HCT116 (cell line): Measurements from ENCODE around the gene SLC51A. TPM values are rescaled to one million over a fixed set of nuclear protein-coding genes. Genes with fewer than 3 reads are reported as not detected.

Source experiments
- ATAC-seq: fragments of 200-7000 bp; cut with Tn5 transposase; 2 replicates; pipeline ENCODE4 v1.9.1; 2020; ENCODE audit warnings: mild to moderate bottlenecking, moderate library complexity
- BruUV-seq: library from RNA; stranded (reverse); fragments of 400-500 nt; replicated peaks from 2 replicates; lab custom pipeline; 2021; lab: Mats Ljungman, UMichigan
- CTCF ChIA-PET: fragments of 300-600 bp; sonication (Branson Sonifier 250); formaldehyde crosslinking; loops from one replicate; lab custom pipeline; 2021; ENCODE audit warnings: antibody characterized with exemption; lab: Charles Lee
- POLR2A ChIA-PET: fragments of 300-600, 350-600 bp; sonication (Branson Sonifier 250); formaldehyde crosslinking; loops from one replicate; lab custom pipeline; 2021; ENCODE audit warnings: antibody characterized with exemption; lab: Charles Lee
- RAD21 ChIA-PET, 2 experiments: fragments of 300-600 bp; sonication (Branson Sonifier 250); formaldehyde crosslinking; loops; one replicate each; lab custom pipeline; 2023; ENCODE audit warnings: low total read pairs in 2 of 2; ENCODE audit not compliant: uncharacterized antibody in 2 of 2, unreplicated experiment in 2 of 2, low non-redundant PET in 1 of 2; lab: Charles Lee
- DNase-seq: peaks from one replicate; pipeline ENCODE4 v3.0.0-alpha.2; 2010; ENCODE audit warnings: low read depth, low spot score
- H2AFZ ChIP-seq: fragments of 200-600 bp; shearing (Covaris generic), sonication (generic); 2 replicates; pipeline ENCODE4 v1.6.1; 2017; ENCODE audit warnings: low read depth, mixed run types, mixed read lengths, antibody characterized with exemption, low read length; ENCODE audit not compliant: poor library complexity, severe bottlenecking
- H3K27ac ChIP-seq: 2 replicates; pipeline ENCODE4 v1.5.1; 2012; ENCODE audit warnings: low read depth, low read length
- H3K27me3 ChIP-seq: fragments of 200-600 bp; sonication (generic); 2 replicates; pipeline ENCODE4 v1.6.1; 2016; ENCODE audit warnings: mixed run types, low read length, mixed read lengths; ENCODE audit not compliant: insufficient read depth
- H3K36me3 ChIP-seq, 2 experiments: fragments of 200-500 bp in 1 of 2; fragments of 200-600 bp in 1 of 2; sonication (Bioruptor generic) in 1 of 2; sonication (generic) in 1 of 2; 2 replicates each; pipeline versions ENCODE4 v1.5.1 to v1.6.1; 2014 to 2016; ENCODE audit warnings: low read length in 2 of 2, inconsistent platforms in 1 of 2, mixed read lengths in 1 of 2, mixed run types in 1 of 2; ENCODE audit not compliant: insufficient read depth in 2 of 2, control insufficient read depth in 1 of 2
- H3K4me1 ChIP-seq, 2 experiments: fragments of 200-600 bp in 1 of 2; sonication (generic) in 1 of 2; 2 replicates each; pipeline versions ENCODE4 v1.5.1 to v1.6.1; 2012 to 2017; ENCODE audit warnings: low read length in 2 of 2, inconsistent platforms in 1 of 2, mild to moderate bottlenecking in 1 of 2, mixed read lengths in 1 of 2, mixed run types in 1 of 2, moderate library complexity in 1 of 2; ENCODE audit not compliant: insufficient read depth in 2 of 2, control insufficient read depth in 1 of 2
- H3K4me2 ChIP-seq: fragments of 200-600 bp; sonication (generic); 2 replicates; pipeline ENCODE4 v1.6.1; 2017; ENCODE audit warnings: mixed run types, low read length, mixed read lengths
- H3K4me3 ChIP-seq, 2 experiments: fragments of 200-600 bp in 1 of 2; sonication (generic) in 1 of 2; replicated peaks in 1 of 2; 2 replicates each; pipeline ENCODE4 v1.5.1; 2011 to 2016; ENCODE audit warnings: low read length in 2 of 2, control low read depth in 1 of 2, low read depth in 1 of 2, mild to moderate bottlenecking in 1 of 2, mixed read lengths in 1 of 2, mixed run types in 1 of 2
- H3K79me2 ChIP-seq: fragments of 200-600 bp; sonication (generic); 2 replicates; pipeline ENCODE4 v1.6.1; 2017; ENCODE audit warnings: mild to moderate bottlenecking, mixed run types, low read length, moderate library complexity, mixed read lengths; ENCODE audit not compliant: insufficient read depth
- H3K9ac ChIP-seq: fragments of 200-600 bp; sonication (generic); 2 replicates; pipeline ENCODE4 v1.6.1; 2016; ENCODE audit warnings: low read length, mixed read lengths
- H3K9me2 ChIP-seq: fragments of 200-600 bp; sonication (generic), shearing (Covaris generic); 2 replicates; pipeline ENCODE4 v1.6.1; 2017; ENCODE audit warnings: mixed run types, mild to moderate bottlenecking, moderate library complexity; ENCODE audit not compliant: insufficient read depth
- H3K9me3 ChIP-seq, 2 experiments: fragments of 200-500 bp in 1 of 2; fragments of 200-600 bp in 1 of 2; sonication (Bioruptor generic) in 1 of 2; sonication (generic) in 1 of 2; 2 replicates each; pipeline ENCODE4 v1.6.1; 2014 to 2017; ENCODE audit warnings: low read length in 2 of 2, mixed read lengths in 2 of 2, inconsistent platforms in 1 of 2, low read depth in 1 of 2, mild to moderate bottlenecking in 1 of 2, mixed run types in 1 of 2, moderate library complexity in 1 of 2; ENCODE audit not compliant: control insufficient read depth in 1 of 2, insufficient read depth in 1 of 2
- H4K20me1 ChIP-seq: fragments of 200-600 bp; sonication (generic), shearing (Covaris generic); 2 replicates; pipeline ENCODE4 v1.6.1; 2017; ENCODE audit warnings: mixed run types, mild to moderate bottlenecking, moderate library complexity; ENCODE audit not compliant: insufficient read depth
- CBX3 ChIP-seq: IDR thresholded peaks from 2 replicates; pipeline ENCODE4 v1.6.1; 2012; ENCODE audit warnings: low read depth
- CEBPB ChIP-seq: IDR thresholded peaks from 2 replicates; pipeline ENCODE4 v1.6.1; 2012; ENCODE audit warnings: low read depth
- EGR1 ChIP-seq: IDR thresholded peaks from 2 replicates; pipeline ENCODE4 v1.6.1; 2012; ENCODE audit warnings: low read depth
- JUND ChIP-seq: IDR thresholded peaks from 2 replicates; pipeline ENCODE4 v1.6.1; 2012
- POLR2AphosphoS5 ChIP-seq: IDR thresholded peaks from 2 replicates; pipeline ENCODE4 v1.6.1; 2011; ENCODE audit warnings: mild to moderate bottlenecking, low read depth, low read length, moderate library complexity
- RAD21 ChIP-seq: IDR thresholded peaks from 2 replicates; pipeline ENCODE4 v1.6.1; 2012; ENCODE audit warnings: low read depth, mild to moderate bottlenecking
- TCF7L2 ChIP-seq: IDR thresholded peaks from 2 replicates; pipeline ENCODE4 v1.7.0; 2011; ENCODE audit warnings: borderline replicate concordance, inconsistent platforms; ENCODE audit not compliant: insufficient read depth, insufficient read length; ENCODE audit errors: extremely low read depth
- ZFX ChIP-seq: fragments of 450-650 bp; IDR thresholded peaks from 2 replicates; pipeline ENCODE4 v1.6.1; 2017
- ZNF274 ChIP-seq: fragments of 200-500 bp; sonication (Bioruptor generic); IDR thresholded peaks from 2 replicates; pipeline ENCODE4 v1.6.1; 2014; ENCODE audit warnings: mild to moderate bottlenecking, low read depth, low read length, inconsistent platforms
- intact Hi-C: fragments of 100-400 bp; cut with micrococcal nuclease; formaldehyde crosslinking; loops from 2 replicates; pipeline ENCODE4 v1.10.0; 2022
- total RNA-seq: library from RNA; stranded (reverse); gene quantifications from one replicate; pipeline ENCODE4 v1.2.1, GENCODE V29; 2021; ENCODE audit not compliant: unreplicated experiment
- TF ChIP-seq, protein P1 (sequence below): IDR thresholded peaks from 2 replicates; pipeline ENCODE4 v1.6.1; 2012; ENCODE audit warnings: low read depth
- TF ChIP-seq, protein P2 (sequence below): IDR thresholded peaks from 2 replicates; pipeline ENCODE4 v1.6.1; 2012
- TF ChIP-seq, protein P3 (sequence below): IDR thresholded peaks from 2 replicates; pipeline ENCODE4 v1.6.1; 2012

The SLC51A gene
- total RNA-seq, 1 experiment from 2014 or later, result not detected

DNA sequence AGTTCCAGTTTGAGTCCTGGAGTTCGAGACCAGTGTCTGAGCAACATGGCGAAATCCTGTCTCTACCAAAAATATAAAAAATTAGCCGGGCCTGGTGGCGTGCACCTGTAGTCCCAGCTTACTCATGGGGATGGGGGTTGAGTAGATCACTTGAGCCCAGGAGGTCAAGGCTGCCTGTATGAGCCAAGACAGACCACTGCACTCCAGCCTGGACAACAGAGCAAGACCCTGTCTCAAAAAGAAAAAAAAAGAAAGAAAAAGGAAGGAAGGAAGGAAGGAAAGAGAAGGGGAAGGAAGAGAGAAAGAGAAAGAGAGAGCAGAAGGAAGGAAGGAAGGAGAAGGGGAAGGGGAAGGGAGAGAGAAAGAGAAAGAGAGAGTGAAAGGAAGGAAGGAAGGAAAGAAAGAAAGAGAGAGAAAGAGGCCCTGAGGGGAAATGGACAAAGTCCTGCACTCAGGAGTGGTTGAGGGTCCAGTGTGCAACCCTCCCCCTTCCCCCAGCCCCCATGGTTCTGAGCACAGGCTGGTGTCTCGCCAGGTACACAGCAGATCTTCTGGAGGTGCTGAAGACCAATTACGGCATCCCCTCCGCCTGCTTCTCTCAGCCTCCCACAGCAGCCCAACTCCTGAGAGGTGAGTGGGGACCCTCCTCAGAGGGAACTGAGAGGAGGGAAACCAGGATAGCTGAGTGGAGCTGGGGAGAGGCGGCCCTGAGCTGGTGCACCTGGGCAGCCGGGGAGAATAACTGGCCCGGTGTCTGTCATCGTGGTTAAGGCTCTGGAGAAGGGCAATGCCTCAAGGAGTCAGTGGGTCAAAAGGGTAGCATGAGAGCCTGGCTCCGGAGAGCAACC lies 1.2 kb downstream of the SLC51A start:
- no peak overlapping the region for H3K4me2 ChIP-seq
- no peak overlapping the region for H3K9ac ChIP-seq
- no peaks in the 10 kb centered on the region for H3K4me1 ChIP-seq
- H3K9me2 ChIP-seq, result no peaks in the 10 kb centered on the region
- H3K4me3 ChIP-seq, result no peak overlapping the region
- ChIA-PET POLR2A (no interaction called here), CTCF (no interaction called here), RAD21 (no interaction called here)
- H3K9me3 ChIP-seq, result no peaks in the 10 kb centered on the region
- no peak overlapping the region for H3K27ac ChIP-seq
- TF ChIP-seq CEBPB (no peak), TCF7L2 (no peak), JUND (no peak), ZFX (no peak), EGR1 (no peak), CBX3 (no peak), RAD21 (no peak), POLR2AphosphoS5 (no peak), ZNF274 (no peak)
- TF ChIP-seq, protein P1, sequence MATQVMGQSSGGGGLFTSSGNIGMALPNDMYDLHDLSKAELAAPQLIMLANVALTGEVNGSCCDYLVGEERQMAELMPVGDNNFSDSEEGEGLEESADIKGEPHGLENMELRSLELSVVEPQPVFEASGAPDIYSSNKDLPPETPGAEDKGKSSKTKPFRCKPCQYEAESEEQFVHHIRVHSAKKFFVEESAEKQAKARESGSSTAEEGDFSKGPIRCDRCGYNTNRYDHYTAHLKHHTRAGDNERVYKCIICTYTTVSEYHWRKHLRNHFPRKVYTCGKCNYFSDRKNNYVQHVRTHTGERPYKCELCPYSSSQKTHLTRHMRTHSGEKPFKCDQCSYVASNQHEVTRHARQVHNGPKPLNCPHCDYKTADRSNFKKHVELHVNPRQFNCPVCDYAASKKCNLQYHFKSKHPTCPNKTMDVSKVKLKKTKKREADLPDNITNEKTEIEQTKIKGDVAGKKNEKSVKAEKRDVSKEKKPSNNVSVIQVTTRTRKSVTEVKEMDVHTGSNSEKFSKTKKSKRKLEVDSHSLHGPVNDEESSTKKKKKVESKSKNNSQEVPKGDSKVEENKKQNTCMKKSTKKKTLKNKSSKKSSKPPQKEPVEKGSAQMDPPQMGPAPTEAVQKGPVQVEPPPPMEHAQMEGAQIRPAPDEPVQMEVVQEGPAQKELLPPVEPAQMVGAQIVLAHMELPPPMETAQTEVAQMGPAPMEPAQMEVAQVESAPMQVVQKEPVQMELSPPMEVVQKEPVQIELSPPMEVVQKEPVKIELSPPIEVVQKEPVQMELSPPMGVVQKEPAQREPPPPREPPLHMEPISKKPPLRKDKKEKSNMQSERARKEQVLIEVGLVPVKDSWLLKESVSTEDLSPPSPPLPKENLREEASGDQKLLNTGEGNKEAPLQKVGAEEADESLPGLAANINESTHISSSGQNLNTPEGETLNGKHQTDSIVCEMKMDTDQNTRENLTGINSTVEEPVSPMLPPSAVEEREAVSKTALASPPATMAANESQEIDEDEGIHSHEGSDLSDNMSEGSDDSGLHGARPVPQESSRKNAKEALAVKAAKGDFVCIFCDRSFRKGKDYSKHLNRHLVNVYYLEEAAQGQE, result no peak
- TF ChIP-seq, protein P2, sequence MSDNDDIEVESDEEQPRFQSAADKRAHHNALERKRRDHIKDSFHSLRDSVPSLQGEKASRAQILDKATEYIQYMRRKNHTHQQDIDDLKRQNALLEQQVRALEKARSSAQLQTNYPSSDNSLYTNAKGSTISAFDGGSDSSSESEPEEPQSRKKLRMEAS, result no peak
- TF ChIP-seq, protein P3, sequence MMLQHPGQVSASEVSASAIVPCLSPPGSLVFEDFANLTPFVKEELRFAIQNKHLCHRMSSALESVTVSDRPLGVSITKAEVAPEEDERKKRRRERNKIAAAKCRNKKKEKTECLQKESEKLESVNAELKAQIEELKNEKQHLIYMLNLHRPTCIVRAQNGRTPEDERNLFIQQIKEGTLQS, result no peak
- H2AFZ ChIP-seq, result no peak overlapping the region
- no peaks in the 10 kb centered on the region for H3K27me3 ChIP-seq
- H3K79me2 ChIP-seq, result no peaks in the 10 kb centered on the region
- BruUV-seq, result no TSS peak
- ATAC-seq, result no peak
- no peak for DNase-seq
- H3K36me3 ChIP-seq, result no peaks in the 10 kb centered on the region
- intact Hi-C loops, result no loop called here
- no peaks in the 10 kb centered on the region for H4K20me1 ChIP-seq
